Activated naive CD4-positive, alpha-beta T cell treated with anti-CD3 and anti-CD28 coated beads for 36 hours (primary cell): ENCODE measurements around the gene KLHDC7B. TPM values are rescaled to one million over a fixed set of nuclear protein-coding genes. Genes with fewer than 3 reads are reported as not detected.
"Not testable (repeated sequence)": the region's sequence is repeated elsewhere in the genome, so short reads cannot be mapped to it uniquely, and the experiment has no call there.

Experiments used
- CTCF ChIA-PET: fragments of 350-600 bp; sonication (Branson Sonifier 250); formaldehyde crosslinking; loops from one replicate; lab custom pipeline; 2021; ENCODE audit warnings: antibody characterized with exemption; lab: Charles Lee
- DNase-seq: peaks from one replicate; pipeline ENCODE4 v3.0.0-alpha.2; 2020
- H3K27ac Mint-ChIP-seq: one replicate; pipeline ENCODE4 v1.8.0; 2021; ENCODE audit warnings: mild to moderate bottlenecking, mixed read lengths
- H3K27me3 Mint-ChIP-seq: one replicate; pipeline ENCODE4 v1.8.0; 2021; ENCODE audit warnings: low read depth, mixed read lengths
- H3K36me3 Mint-ChIP-seq: one replicate; pipeline ENCODE4 v1.8.0; 2021; ENCODE audit warnings: low read depth, mixed read lengths
- H3K4me1 Mint-ChIP-seq: one replicate; pipeline ENCODE4 v1.8.0; 2021; ENCODE audit warnings: low read depth, mixed read lengths
- H3K4me3 Mint-ChIP-seq: one replicate; pipeline ENCODE4 v1.8.0; 2021; ENCODE audit warnings: mild to moderate bottlenecking, moderate library complexity, mixed read lengths
- H3K9me3 Mint-ChIP-seq: one replicate; pipeline ENCODE4 v1.8.0; 2021; ENCODE audit warnings: mixed read lengths
- intact Hi-C: fragments of 100-400 bp; cut with micrococcal nuclease; formaldehyde crosslinking; loops from one replicate; pipeline ENCODE4 v1.15.1; 2023
- total RNA-seq, 2 experiments: library from RNA; stranded (reverse); gene quantifications; one replicate each; pipeline ENCODE4 v1.2.3, GENCODE V29; 2021

The KLHDC7B gene
- total RNA-seq, 2 experiments from 2014 or later: 7.4 to 7.6 TPM

GRCh38 chr22:50532824-50533796 is 12.6 kb upstream of the KLHDC7B start:
- Mint-ChIP-seq H3K36me3 (peaks cover 15% of the 10 kb centered on the region), H3K27ac (peak overlapping the region; percentile 99), H3K4me1 (peaks cover 50% of the 10 kb centered on the region), H3K9me3 (no peaks in the 10 kb centered on the region), H3K4me3 (peak overlapping the region; percentile 92), H3K27me3 (no peaks in the 10 kb centered on the region)
- CTCF ChIA-PET: interaction anchor here (0.9 to 1.2 kb wide), 2 partner anchors 14 to 18 kb away, joined by 3 to 4 read pairs; no protein-coding TSS in a partner anchor
- DNase-seq: no peak
- intact Hi-C loops: no loop called here

GRCh38 chr22:50533856-50534711 is 11.6 kb upstream of the KLHDC7B start:
- H3K36me3 Mint-ChIP-seq, H3K9me3 Mint-ChIP-seq, intact Hi-C loops, H3K27me3 Mint-ChIP-seq, DNase-seq: not testable (repeated sequence)
- CTCF ChIA-PET: interaction anchor here (0.6 to 2.6 kb wide), 5 partner anchors 8 to 87 kb away, joined by 3 to 12 read pairs (median 4); partner anchors contain the start of gene SCO2
- peaks cover 46% of the 10 kb centered on the region for H3K4me1 Mint-ChIP-seq
- peak overlapping the region; percentile 2 for H3K4me3 Mint-ChIP-seq
- peak overlapping the region; percentile 99 for H3K27ac Mint-ChIP-seq

DNA sequence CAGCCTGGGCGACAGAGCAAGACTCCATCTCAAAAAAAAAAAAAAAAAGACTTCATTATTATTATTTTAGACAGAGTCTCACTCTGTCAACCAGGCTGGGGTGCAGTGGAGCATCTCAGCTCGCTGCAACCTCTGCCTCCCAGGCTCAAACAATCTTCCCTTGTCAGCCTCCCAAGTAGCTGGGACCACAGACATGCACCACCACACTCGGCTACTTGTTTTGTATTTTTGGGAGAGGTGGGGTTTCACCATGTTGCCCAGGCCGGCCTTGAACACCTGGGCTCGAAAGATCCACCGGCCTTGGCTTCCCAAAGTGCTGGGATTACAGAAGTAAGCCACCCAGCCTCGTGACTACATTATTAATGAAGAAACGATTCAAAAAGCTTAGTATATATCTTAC is 10.6 kb upstream of the KLHDC7B start:
- Mint-ChIP-seq H3K4me1 (peaks cover 55% of the 10 kb centered on the region), H3K4me3 (no peak overlapping the region), H3K36me3 (peaks cover 7% of the 10 kb centered on the region), H3K9me3 (no peaks in the 10 kb centered on the region), H3K27ac (no peak overlapping the region), H3K27me3 (no peaks in the 10 kb centered on the region)
- intact Hi-C loops: loop anchor here (5.0 kb wide), 1 partner anchor 343 kb away; no protein-coding TSS in a partner anchor
- DNase-seq: no peak
- CTCF ChIA-PET: interaction anchor here (0.9 to 2.6 kb wide), 2 partner anchors 9 to 86 kb away, joined by 4 to 12 read pairs; partner anchors contain the start of gene SCO2

GRCh38 chr22:50536226-50536625 is 9.5 kb upstream of the KLHDC7B start:
- Mint-ChIP-seq H3K4me1 (peaks cover 65% of the 10 kb centered on the region), H3K27ac (peak overlapping the region; percentile 70), H3K9me3 (no peaks in the 10 kb centered on the region), H3K4me3 (no peak overlapping the region), H3K36me3 (peaks cover 4% of the 10 kb centered on the region), H3K27me3 (no peaks in the 10 kb centered on the region)
- DNase-seq: no peak
- intact Hi-C loops: loop anchor here (5.0 kb wide), 1 partner anchor 344 kb away; no protein-coding TSS in a partner anchor
- CTCF ChIA-PET: interaction anchor here (1.2 to 5.8 kb wide), 3 partner anchors 9 to 84 kb away, joined by 5 to 39 read pairs (median 12); partner anchors contain the start of gene SCO2

DNA sequence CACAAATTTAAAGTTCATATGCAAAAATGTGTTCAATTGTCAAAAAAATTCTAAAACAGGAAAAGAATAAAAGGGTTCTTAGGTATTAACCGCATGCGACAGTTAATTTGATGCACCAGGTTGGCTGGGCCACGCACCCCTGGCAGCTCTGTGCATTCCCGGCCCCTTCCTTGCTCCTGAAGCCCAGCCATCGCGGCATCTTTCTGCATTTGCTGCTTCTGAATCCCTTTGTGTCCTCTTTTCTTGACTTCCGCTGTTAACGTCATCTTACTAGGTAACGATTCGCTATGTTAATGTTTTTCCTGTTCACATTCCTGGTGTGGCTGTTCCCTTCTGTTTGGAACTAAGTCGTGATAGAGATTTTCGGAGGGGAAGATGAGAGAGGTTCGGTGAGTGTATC is 7.9 kb upstream of the KLHDC7B start:
- Mint-ChIP-seq H3K27me3 (no peaks in the 10 kb centered on the region), H3K4me3 (no peak overlapping the region), H3K36me3 (peaks cover 6% of the 10 kb centered on the region), H3K27ac (peak overlapping the region; percentile 98), H3K4me1 (peaks cover 77% of the 10 kb centered on the region), H3K9me3 (peaks cover 1% of the 10 kb centered on the region)
- intact Hi-C loops: loop anchor here (2.0 to 5.0 kb wide), 2 partner anchors 13 to 345 kb away; partner anchors contain the start of gene SCO2
- DNase-seq: no peak
- CTCF ChIA-PET: interaction anchor here (0.9 to 5.8 kb wide), 4 partner anchors 13 to 86 kb away, joined by 3 to 39 read pairs (median 6); partner anchors contain the start of genes SCO2 and SYCE3

- Mint-ChIP-seq H3K4me1 (peaks cover 72% of the 10 kb centered on the region), H3K9me3 (peaks cover 1% of the 10 kb centered on the region), H3K36me3 (peaks cover 5% of the 10 kb centered on the region), H3K4me3 (peak overlapping the region; percentile 46), H3K27me3 (no peaks in the 10 kb centered on the region), H3K27ac (peak overlapping the region; percentile 98)
- intact Hi-C loops: no loop called here
- CTCF ChIA-PET: interaction anchor here (0.7 to 5.8 kb wide), 6 partner anchors 8 to 80 kb away, joined by 4 to 39 read pairs (median 8); partner anchors contain the start of genes SCO2 and SYCE3
- no peak for DNase-seq
Observed at GRCh38 chr22:50540381-50540780, 5.3 kb upstream of the KLHDC7B start.

- intact Hi-C loops, H3K9me3 Mint-ChIP-seq, H3K27me3 Mint-ChIP-seq, H3K36me3 Mint-ChIP-seq: not testable (repeated sequence)
- peak; percentile 71 for DNase-seq
- CTCF ChIA-PET: interaction anchor here (0.7 kb wide), 1 partner anchor 20 kb away, joined by 4 read pairs; no protein-coding TSS in a partner anchor
- Mint-ChIP-seq H3K4me1 (peaks cover 77% of the 10 kb centered on the region), H3K27ac (peak overlapping the region; percentile 98), H3K4me3 (peak overlapping the region; percentile 2)
Observed at GRCh38 chr22:50541667-50542026, 4.1 kb upstream of the KLHDC7B start.

DNA sequence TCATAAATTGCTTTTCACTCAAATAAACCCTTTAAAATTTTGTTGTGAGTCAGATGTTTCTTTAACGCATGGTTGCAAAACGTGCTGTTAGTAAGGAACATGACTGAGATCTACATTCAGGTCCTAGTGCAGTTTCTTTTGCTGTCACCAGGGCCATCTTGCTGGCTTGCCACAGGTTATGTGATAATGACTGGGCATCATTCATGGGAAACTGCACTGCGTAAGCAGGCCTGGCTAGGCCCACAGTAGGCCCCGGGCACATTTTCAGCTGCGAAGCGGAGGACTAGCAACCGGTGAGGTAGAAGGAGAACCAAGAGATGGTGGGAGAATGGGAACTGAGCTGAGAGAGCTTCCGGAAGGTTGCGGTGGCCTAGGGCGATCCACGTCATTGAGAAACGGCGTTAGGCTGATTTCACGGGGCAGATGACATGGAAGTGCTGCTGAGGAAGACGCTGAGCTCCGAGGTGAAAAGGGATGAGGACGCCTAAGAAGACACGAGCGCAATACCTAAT is 3.2 kb upstream of the KLHDC7B start:
- Mint-ChIP-seq H3K27me3 (no peaks in the 10 kb centered on the region), H3K27ac (peak overlapping the region; percentile 98), H3K36me3 (peaks cover 5% of the 10 kb centered on the region), H3K4me3 (peak overlapping the region; percentile 22), H3K9me3 (peaks cover 1% of the 10 kb centered on the region), H3K4me1 (peaks cover 71% of the 10 kb centered on the region)
- intact Hi-C loops: no loop called here
- peak; percentile 71 for DNase-seq
- CTCF ChIA-PET: no interaction called here

DNA sequence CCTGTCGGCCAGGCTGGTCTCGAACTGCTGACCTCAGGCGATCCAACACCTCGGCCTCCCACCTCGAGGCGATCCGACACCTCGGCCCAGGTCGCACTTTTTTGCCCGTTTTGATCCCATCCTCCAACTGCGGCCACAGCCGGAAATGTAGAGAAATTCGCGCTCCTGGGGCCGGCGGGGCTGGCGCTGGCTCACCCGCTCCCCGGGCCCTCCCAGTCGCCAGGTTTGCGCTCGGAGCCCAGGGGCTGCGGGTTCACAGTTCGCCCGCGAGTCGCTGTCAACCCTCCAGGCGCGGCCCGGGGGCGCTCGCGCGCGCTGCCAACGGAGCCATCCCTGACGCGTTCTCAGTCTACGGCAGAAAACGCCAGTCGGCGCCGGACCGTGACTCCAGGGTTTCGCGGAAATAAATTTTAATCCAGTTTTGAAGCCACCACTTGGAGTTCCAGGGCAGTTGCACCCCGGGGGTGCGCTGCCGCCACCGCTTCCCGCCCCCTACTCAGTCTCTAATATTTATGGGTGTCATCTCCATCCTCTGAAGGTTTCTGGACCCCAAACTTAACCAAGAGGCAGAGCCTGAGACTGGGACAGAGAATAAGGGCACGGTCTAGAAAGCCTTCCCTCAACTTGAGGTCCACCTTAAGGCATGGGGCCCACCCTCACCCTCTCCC is 1.5 kb upstream of the KLHDC7B start:
- Mint-ChIP-seq H3K4me1 (peaks cover 60% of the 10 kb centered on the region), H3K36me3 (peaks cover 2% of the 10 kb centered on the region), H3K27me3 (no peaks in the 10 kb centered on the region), H3K27ac (peak overlapping the region; percentile 72), H3K9me3 (peaks cover 1% of the 10 kb centered on the region), H3K4me3 (peak overlapping the region; percentile 62)
- intact Hi-C loops: loop anchor here (1.0 to 2.0 kb wide), 4 partner anchors 17 to 76 kb away; partner anchors contain the start of genes CHKB and NCAPH2
- CTCF ChIA-PET: interaction anchor here (0.6 to 1.8 kb wide), 5 partner anchors 8 to 77 kb away, joined by 3 to 6 read pairs (median 5); partner anchors contain the start of gene SCO2
- DNase-seq: peak; percentile 92

DNA sequence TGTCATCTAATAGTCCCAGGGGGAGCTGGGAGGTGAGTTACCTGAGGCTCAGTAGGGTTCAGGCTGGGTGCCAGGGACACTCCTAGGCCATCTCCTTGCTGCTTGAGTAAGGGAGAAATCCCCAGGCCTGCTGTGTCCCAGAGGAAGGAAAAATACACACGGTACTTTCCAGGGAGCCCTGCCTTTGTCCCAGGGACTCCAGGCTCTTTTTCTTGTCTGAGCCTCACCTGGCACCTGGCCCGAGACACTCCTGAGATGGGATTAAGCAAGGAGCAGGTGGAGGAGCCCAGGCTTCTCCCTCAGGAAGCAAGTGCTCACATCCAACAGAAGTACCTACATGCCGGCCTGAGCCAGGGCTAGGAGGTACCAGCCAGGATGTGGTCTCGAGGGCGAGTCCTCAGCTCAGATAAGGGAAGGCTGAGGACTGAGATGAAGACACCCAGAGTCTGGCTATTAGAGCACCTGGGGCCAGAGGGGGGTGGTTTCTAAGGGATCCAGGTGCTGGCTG is 899 bp upstream of the KLHDC7B start:
- Mint-ChIP-seq H3K27me3 (no peaks in the 10 kb centered on the region), H3K4me1 (peaks cover 55% of the 10 kb centered on the region), H3K9me3 (peaks cover 1% of the 10 kb centered on the region), H3K36me3 (peaks cover 2% of the 10 kb centered on the region), H3K4me3 (peak overlapping the region; percentile 62), H3K27ac (peak overlapping the region; percentile 74)
- CTCF ChIA-PET: interaction anchor here (0.6 to 1.9 kb wide), 6 partner anchors 9 to 76 kb away, joined by 3 to 11 read pairs (median 5); partner anchors contain the start of genes SCO2 and SYCE3
- peak; percentile 60 for DNase-seq
- intact Hi-C loops: loop anchor here (1.0 to 2.0 kb wide), 4 partner anchors 18 to 76 kb away; partner anchors contain the start of genes CHKB and NCAPH2
